Naive thymus-derived CD4-positive, alpha-beta T cell (primary cell): ENCODE measurements around the gene STRN4. TPM values are rescaled to one million over a fixed set of nuclear protein-coding genes. Genes with fewer than 3 reads are reported as not detected.

Experiments used
- ATAC-seq: fragments of 150-1000 bp; cut with Tn5 transposase; 2 replicates; pipeline ENCODE4 v1.10.0; 2021; ENCODE audit warnings: mild to moderate bottlenecking, moderate library complexity
- CTCF ChIA-PET: fragments of 350-600 bp; sonication (Branson Sonifier 250); formaldehyde crosslinking; loops from one replicate; lab custom pipeline; 2021; ENCODE audit warnings: antibody characterized with exemption; lab: Charles Lee
- POLR2A ChIA-PET: fragments of 350-600 bp; sonication (Branson Sonifier 250); formaldehyde crosslinking; loops from one replicate; lab custom pipeline; 2021; ENCODE audit warnings: antibody characterized with exemption, inconsistent platforms; lab: Charles Lee
- DNase-seq, 9 donors: peaks; one replicate each; pipeline versions ENCODE4 v3.0.0 to v3.0.0-alpha.2; 2020 to 2022; ENCODE audit warnings: mixed read lengths in 1 of 9
- H3K27ac ChIP-seq: one replicate; pipeline ENCODE4 v1.7.0; 2013; ENCODE audit warnings: mild to moderate bottlenecking, low read depth, low read length, moderate library complexity
- H3K27me3 ChIP-seq, 2 donors: one replicate each; pipeline ENCODE4 v1.7.0; 2013; ENCODE audit warnings: low read length in 2 of 2, mild to moderate bottlenecking in 2 of 2, moderate library complexity in 2 of 2; ENCODE audit not compliant: control insufficient read depth in 2 of 2, insufficient read depth in 2 of 2
- H3K36me3 ChIP-seq, 3 experiments: 1 replicate in 2 of 3; 2 replicates in 1 of 3; pipeline ENCODE4 v1.7.0; 2013; ENCODE audit warnings: low read length in 3 of 3, mild to moderate bottlenecking in 3 of 3, moderate library complexity in 1 of 3; ENCODE audit not compliant: insufficient read depth in 3 of 3, control insufficient read depth in 2 of 3
- H3K4me1 ChIP-seq, 2 donors: one replicate each; pipeline ENCODE4 v1.7.0; 2013; ENCODE audit warnings: low read length in 2 of 2, mild to moderate bottlenecking in 2 of 2, moderate library complexity in 1 of 2; ENCODE audit not compliant: control insufficient read depth in 2 of 2, insufficient read depth in 2 of 2
- H3K4me3 ChIP-seq: 2 replicates; pipeline ENCODE4 v1.7.0; 2013; ENCODE audit warnings: mild to moderate bottlenecking, low read length
- H3K9me3 ChIP-seq, 3 experiments: 1 replicate in 2 of 3; 2 replicates in 1 of 3; pipeline ENCODE4 v1.7.0; 2013; ENCODE audit warnings: low read length in 3 of 3; ENCODE audit not compliant: control insufficient read depth in 2 of 3
- H3K27ac Mint-ChIP-seq, 9 donors: one replicate each; pipeline ENCODE4 v1.8.0; 2020 to 2022; ENCODE audit warnings: mixed read lengths in 9 of 9, mild to moderate bottlenecking in 8 of 9, moderate library complexity in 5 of 9, inconsistent platforms in 2 of 9
- H3K27me3 Mint-ChIP-seq, 5 donors: one replicate each; pipeline ENCODE4 v1.8.0; 2021 to 2022; ENCODE audit warnings: mixed read lengths in 5 of 5, mild to moderate bottlenecking in 1 of 5
- H3K36me3 Mint-ChIP-seq, 5 donors: one replicate each; pipeline ENCODE4 v1.8.0; 2020 to 2022; ENCODE audit warnings: mixed read lengths in 5 of 5, mild to moderate bottlenecking in 3 of 5, inconsistent platforms in 1 of 5
- H3K4me1 Mint-ChIP-seq, 7 donors: one replicate each; pipeline ENCODE4 v1.8.0; 2020 to 2022; ENCODE audit warnings: mixed read lengths in 7 of 7, mild to moderate bottlenecking in 3 of 7, inconsistent platforms in 1 of 7
- H3K4me3 Mint-ChIP-seq, 10 donors: one replicate each; pipeline ENCODE4 v1.8.0; 2020 to 2022; ENCODE audit warnings: mild to moderate bottlenecking in 10 of 10, mixed read lengths in 10 of 10, moderate library complexity in 6 of 10, inconsistent platforms in 2 of 10
- H3K9me3 Mint-ChIP-seq, 11 donors: one replicate each; pipeline ENCODE4 v1.8.0; 2020 to 2022; ENCODE audit warnings: mixed read lengths in 11 of 11, mild to moderate bottlenecking in 4 of 11, inconsistent platforms in 1 of 11, moderate library complexity in 1 of 11
- intact Hi-C, 2 donors: fragments of 100-400 bp; cut with micrococcal nuclease; formaldehyde crosslinking; loops; one replicate each; pipeline ENCODE4 v1.15.1; 2023
- polyA plus RNA-seq, 2 donors: library from polyadenylated mRNA; unstranded; fragments of 300-500 nt; fragmentation: Illumina TruSeq; gene quantifications; one replicate each; pipeline ENCODE4 v1.2.3, GENCODE V29; 2021
- total RNA-seq, 6 experiments: library from RNA in 5 of 6; stranded (reverse) in 5 of 6; gene quantifications; 1 replicate in 5 of 6; 2 replicates in 1 of 6; pipeline ENCODE4 v1.2.3 and lab custom pipeline; 2021 to 2026

The STRN4 gene
- total and polyA plus RNA-seq, 7 experiments from 2014 or later = 16.2 to 120 (median 87.1) TPM

DNA sequence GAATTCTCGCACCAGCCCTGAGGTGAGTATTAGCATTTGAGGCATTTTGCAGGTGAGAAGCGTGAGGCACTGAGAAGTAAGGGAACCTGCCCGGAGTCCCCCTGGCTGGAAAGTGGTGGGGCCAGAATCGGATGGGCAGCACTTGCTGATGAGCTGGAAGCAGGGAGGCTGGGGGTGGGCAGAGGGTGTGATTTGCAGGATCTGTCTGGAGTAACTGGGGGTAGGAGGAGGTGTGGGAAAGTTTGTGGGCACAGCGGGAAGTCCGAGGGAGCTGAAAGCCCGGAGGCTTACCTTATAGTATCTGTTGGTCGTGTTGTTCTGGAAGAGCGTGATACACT is 49.4 kb downstream of the STRN4 start:
- Histone ChIP-seq H3K9me3 (no peaks in the 10 kb centered on the region), H3K36me3 (peaks cover 51 to 100% (median 72%) of the 10 kb centered on the region in 3 experiments), H3K4me1 (no peaks in the 10 kb centered on the region), H3K27me3 (no peaks in the 10 kb centered on the region), H3K4me3 (no peak overlapping the region), H3K27ac (no peak overlapping the region)
- H3K27ac Mint-ChIP-seq = peak overlapping the region in 1 of 9 donors; percentile 56
- no peak overlapping the region for H3K4me3 Mint-ChIP-seq
- H3K4me1 Mint-ChIP-seq = peaks cover 0 to 9% (median 0%) of the 10 kb centered on the region in 7 donors
- no peaks in the 10 kb centered on the region for H3K27me3 Mint-ChIP-seq
- intact Hi-C loops = no loop called here
- peaks cover 6 to 55% (median 25%) of the 10 kb centered on the region in 5 donors for H3K36me3 Mint-ChIP-seq
- no peak for ATAC-seq
- CTCF ChIA-PET = interaction anchor here (0.7 to 0.9 kb wide), 2 partner anchors 32 to 159 kb away, joined by 3 read pairs; no protein-coding TSS in a partner anchor
- peaks cover 0 to 2% (median 0%) of the 10 kb centered on the region in 11 donors for H3K9me3 Mint-ChIP-seq
- no peak for DNase-seq
- POLR2A ChIA-PET = interaction anchor here (0.7 kb wide), 1 partner anchor 17 kb away, joined by 5 read pairs; no protein-coding TSS in a partner anchor

DNA sequence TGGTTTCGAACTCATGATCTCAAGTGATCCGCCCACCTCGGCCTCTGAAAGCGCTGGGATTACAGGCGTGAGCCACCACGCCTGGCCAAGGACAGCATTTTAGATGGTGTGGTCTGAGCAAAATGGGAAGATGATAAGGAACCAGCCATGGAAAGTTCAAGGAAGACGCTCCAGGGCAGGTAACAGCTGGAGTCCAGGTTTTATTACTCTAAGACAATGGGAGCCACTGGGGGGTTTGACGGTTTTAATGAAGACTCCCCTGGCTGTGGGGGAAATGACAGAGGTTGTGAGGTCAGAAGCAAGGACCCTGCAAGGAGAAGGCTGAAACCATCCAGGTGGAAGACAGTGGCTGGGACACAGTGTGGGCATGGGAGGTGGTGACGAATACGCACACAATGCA is 50.2 kb downstream of the STRN4 start:
- Mint-ChIP-seq H3K9me3 (peaks cover 0 to 2% (median 0%) of the 10 kb centered on the region in 11 donors), H3K4me3 (no peak overlapping the region), H3K27me3 (no peaks in the 10 kb centered on the region), H3K36me3 (peaks cover 12 to 57% (median 31%) of the 10 kb centered on the region in 5 donors), H3K4me1 (peaks cover 0 to 7% (median 0%) of the 10 kb centered on the region in 7 donors), H3K27ac (no peak overlapping the region)
- intact Hi-C loops = no loop called here
- Histone ChIP-seq H3K27me3 (no peaks in the 10 kb centered on the region), H3K27ac (no peak overlapping the region), H3K4me1 (no peaks in the 10 kb centered on the region), H3K4me3 (no peak overlapping the region), H3K36me3 (peaks cover 55 to 100% (median 76%) of the 10 kb centered on the region in 3 experiments), H3K9me3 (no peaks in the 10 kb centered on the region)
- POLR2A ChIA-PET = no interaction called here
- no peak for DNase-seq
- ATAC-seq = no peak
- CTCF ChIA-PET = interaction anchor here (0.7 to 0.9 kb wide), 2 partner anchors 33 to 158 kb away, joined by 3 read pairs; no protein-coding TSS in a partner anchor

DNA sequence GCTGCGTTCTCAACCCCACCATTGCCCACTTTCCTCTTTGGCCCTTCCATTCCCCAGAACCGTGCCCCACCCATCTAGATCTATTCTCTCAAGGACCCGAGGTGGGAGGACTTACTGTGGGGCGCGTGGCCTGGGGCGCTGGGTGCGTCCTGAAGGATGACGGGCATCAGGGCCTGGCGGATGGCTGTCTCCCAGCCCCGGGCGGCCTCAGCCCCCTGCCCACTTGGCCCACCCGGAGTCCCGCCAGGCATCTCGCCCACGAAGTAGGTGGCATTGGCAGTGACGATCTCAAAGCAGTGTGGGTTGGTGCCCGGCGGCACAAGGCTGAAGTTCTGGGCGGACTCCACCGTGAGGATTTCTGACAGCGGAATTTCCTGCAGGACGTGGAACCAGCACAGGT is 52.5 kb downstream of the STRN4 start:
- Histone ChIP-seq H3K4me3 (no peak overlapping the region), H3K36me3 (peaks cover 56 to 100% (median 70%) of the 10 kb centered on the region in 3 experiments), H3K9me3 (no peaks in the 10 kb centered on the region), H3K4me1 (no peaks in the 10 kb centered on the region), H3K27me3 (no peaks in the 10 kb centered on the region), H3K27ac (peak overlapping the region; percentile 17)
- ChIA-PET POLR2A (no interaction called here), CTCF (interaction anchor here (1.0 to 3.2 kb wide), 2 partner anchors 10 to 13 kb away, joined by 3 to 10 read pairs; no protein-coding TSS in a partner anchor)
- Mint-ChIP-seq H3K9me3 (peaks cover 0 to 2% (median 0%) of the 10 kb centered on the region in 11 donors), H3K4me3 (no peak overlapping the region), H3K36me3 (peaks cover 19 to 56% (median 36%) of the 10 kb centered on the region in 5 donors), H3K27me3 (no peaks in the 10 kb centered on the region), H3K4me1 (peaks cover 0 to 7% (median 0%) of the 10 kb centered on the region in 7 donors), H3K27ac (peak overlapping the region in 2 of 9 donors; percentile 64 to 78)
- no peak for ATAC-seq
- intact Hi-C loops = loop anchor here (5.0 kb wide), 1 partner anchor 34 kb away; no protein-coding TSS in a partner anchor
- DNase-seq = no peak

DNA sequence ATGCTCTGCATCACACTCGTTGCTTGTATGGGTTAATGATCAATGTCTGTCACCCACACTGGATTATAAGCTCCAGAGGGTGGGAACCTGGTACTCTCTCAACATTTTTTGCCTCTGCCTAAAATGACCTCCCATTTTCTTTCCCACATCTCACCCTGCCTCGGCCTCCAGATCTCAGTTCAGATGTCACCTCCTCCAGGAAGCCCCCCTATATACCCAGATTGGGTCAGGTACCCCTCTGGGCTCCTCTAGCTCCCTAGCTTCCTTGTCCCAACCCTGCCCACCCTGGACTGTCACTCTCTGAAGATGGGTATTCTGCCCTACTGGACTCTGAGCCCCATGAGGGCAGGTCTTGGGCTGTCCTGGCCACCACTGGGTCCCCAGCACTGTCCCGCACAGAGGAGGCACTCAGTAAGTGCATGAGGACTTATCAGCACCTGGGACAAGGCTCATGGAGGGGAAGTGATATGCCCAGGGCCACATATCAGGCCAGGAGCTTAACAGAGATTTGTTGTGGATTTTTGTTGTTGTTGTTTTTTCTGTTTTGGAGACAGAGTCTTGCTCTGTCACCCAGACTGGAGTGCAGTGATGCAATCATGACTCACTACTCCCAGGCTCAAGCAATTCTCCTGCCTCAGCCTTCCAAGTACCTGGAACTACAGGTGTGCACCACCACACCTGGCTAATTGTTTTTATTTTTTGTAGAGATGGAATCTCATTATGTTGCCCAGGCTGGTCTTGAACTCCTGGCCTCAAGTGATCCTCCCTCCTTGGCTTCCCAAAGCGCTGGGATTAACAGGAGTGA is 53.1 kb downstream of the STRN4 start:
- no peaks in the 10 kb centered on the region for H3K27me3 Mint-ChIP-seq
- intact Hi-C loops = loop anchor here (5.0 kb wide), 1 partner anchor 34 kb away; no protein-coding TSS in a partner anchor
- peak overlapping the region; percentile 34 for H3K27ac ChIP-seq
- no peak for ATAC-seq
- H3K27me3 ChIP-seq = no peaks in the 10 kb centered on the region
- no peak overlapping the region for H3K4me3 Mint-ChIP-seq
- DNase-seq = no peak
- POLR2A ChIA-PET = interaction anchor here (0.6 to 0.9 kb wide), 2 partner anchors 10 to 243 kb away, joined by 3 to 5 read pairs; no protein-coding TSS in a partner anchor
- CTCF ChIA-PET = interaction anchor here (1.0 to 3.2 kb wide), 2 partner anchors 10 to 13 kb away, joined by 3 to 10 read pairs; no protein-coding TSS in a partner anchor
- peaks cover 19 to 53% (median 36%) of the 10 kb centered on the region in 5 donors for H3K36me3 Mint-ChIP-seq
- no peak overlapping the region for H3K4me3 ChIP-seq
- H3K36me3 ChIP-seq = peaks cover 50 to 98% (median 63%) of the 10 kb centered on the region in 3 experiments
- H3K9me3 Mint-ChIP-seq = peaks cover 0 to 2% (median 0%) of the 10 kb centered on the region in 11 donors
- no peaks in the 10 kb centered on the region for H3K4me1 ChIP-seq
- peak overlapping the region in 7 of 9 donors; percentile 47 to 78 (median 64) for H3K27ac Mint-ChIP-seq
- no peaks in the 10 kb centered on the region for H3K9me3 ChIP-seq
- H3K4me1 Mint-ChIP-seq = peaks cover 0 to 7% (median 0%) of the 10 kb centered on the region in 7 donors

DNA sequence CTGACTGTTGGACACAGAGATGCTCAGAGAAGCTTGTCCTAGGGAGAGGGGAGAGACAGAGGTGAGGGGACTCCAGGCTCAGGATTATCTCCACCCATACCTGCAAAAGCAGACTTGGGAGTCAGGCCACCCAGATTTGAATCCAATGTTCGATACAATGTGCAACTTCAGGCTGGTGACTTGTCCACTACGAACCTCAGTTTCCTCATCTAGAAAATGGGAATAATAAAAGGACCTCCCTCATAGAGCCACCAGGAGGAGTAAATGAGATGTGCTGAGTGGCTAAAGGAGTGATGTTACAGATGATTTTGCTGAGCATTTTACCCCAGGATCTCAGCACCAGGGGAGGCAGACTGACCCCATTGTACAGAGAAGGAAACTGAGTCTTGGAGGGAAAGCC is 54.3 kb downstream of the STRN4 start:
- no peak overlapping the region for H3K4me3 ChIP-seq
- peaks cover 0 to 6% (median 0%) of the 10 kb centered on the region in 7 donors for H3K4me1 Mint-ChIP-seq
- peaks cover 19 to 58% (median 34%) of the 10 kb centered on the region in 5 donors for H3K36me3 Mint-ChIP-seq
- no peaks in the 10 kb centered on the region for H3K27me3 ChIP-seq
- POLR2A ChIA-PET = no interaction called here
- DNase-seq = no peak
- H3K4me3 Mint-ChIP-seq = no peak overlapping the region
- H3K9me3 ChIP-seq = no peaks in the 10 kb centered on the region
- ATAC-seq = no peak
- intact Hi-C loops = loop anchor here (5.0 kb wide), 1 partner anchor 35 kb away; no protein-coding TSS in a partner anchor
- H3K27ac Mint-ChIP-seq = peak overlapping the region in 8 of 9 donors; percentile 32 to 78 (median 56)
- CTCF ChIA-PET = interaction anchor here (3.2 kb wide), 1 partner anchor 12 kb away, joined by 10 read pairs; no protein-coding TSS in a partner anchor
- no peak overlapping the region for H3K27ac ChIP-seq
- H3K4me1 ChIP-seq = no peaks in the 10 kb centered on the region
- peaks cover 0 to 2% (median 0%) of the 10 kb centered on the region in 11 donors for H3K9me3 Mint-ChIP-seq
- peaks cover 50 to 98% (median 56%) of the 10 kb centered on the region in 3 experiments for H3K36me3 ChIP-seq
- H3K27me3 Mint-ChIP-seq = no peaks in the 10 kb centered on the region

DNA sequence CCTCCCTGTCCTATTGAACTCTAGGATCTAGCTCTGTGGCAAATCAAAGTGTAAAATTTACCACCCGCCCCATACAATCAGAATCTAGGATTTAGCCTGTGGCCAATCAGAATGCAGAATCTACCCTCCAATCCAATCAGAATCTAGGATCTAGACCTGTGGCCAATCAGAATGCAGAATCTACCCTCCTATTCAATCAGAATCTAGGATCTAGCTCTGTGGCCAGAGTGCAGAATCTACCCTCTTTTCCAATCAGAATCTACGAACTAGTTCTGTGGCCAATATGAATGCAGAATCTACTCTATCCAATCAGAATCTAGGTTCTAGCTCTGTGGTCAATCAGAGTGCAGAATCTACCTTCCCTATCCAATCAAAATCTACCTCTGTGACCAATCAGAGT is 55.1 kb downstream of the STRN4 start:
- Histone ChIP-seq H3K4me3 (no peak overlapping the region), H3K36me3 (peaks cover 49 to 95% (median 52%) of the 10 kb centered on the region in 3 experiments), H3K27me3 (no peaks in the 10 kb centered on the region), H3K27ac (peak overlapping the region; percentile 49), H3K4me1 (no peaks in the 10 kb centered on the region), H3K9me3 (no peaks in the 10 kb centered on the region)
- ChIA-PET CTCF (interaction anchor here (0.6 to 3.2 kb wide), 2 partner anchors 12 to 58 kb away, joined by 3 to 10 read pairs; no protein-coding TSS in a partner anchor), POLR2A (interaction anchor here (0.5 to 0.9 kb wide), 3 partner anchors 13 to 41 kb away, joined by 3 read pairs; no protein-coding TSS in a partner anchor)
- ATAC-seq (no peak), DNase-seq (no peak)
- H3K4me3 Mint-ChIP-seq = no peak overlapping the region
- intact Hi-C loops = loop anchor here (5.0 kb wide), 1 partner anchor 36 kb away; no protein-coding TSS in a partner anchor
- H3K9me3 Mint-ChIP-seq = peaks cover 0 to 2% (median 0%) of the 10 kb centered on the region in 11 donors
- H3K27me3 Mint-ChIP-seq = no peaks in the 10 kb centered on the region
- peaks cover 0 to 5% (median 0%) of the 10 kb centered on the region in 7 donors for H3K4me1 Mint-ChIP-seq
- peak overlapping the region in 6 of 9 donors; percentile 53 to 77 (median 61) for H3K27ac Mint-ChIP-seq
- peaks cover 19 to 52% (median 32%) of the 10 kb centered on the region in 5 donors for H3K36me3 Mint-ChIP-seq
